ENCODE data around the gene SLC25A13.

The SLC25A13 gene

DNA sequence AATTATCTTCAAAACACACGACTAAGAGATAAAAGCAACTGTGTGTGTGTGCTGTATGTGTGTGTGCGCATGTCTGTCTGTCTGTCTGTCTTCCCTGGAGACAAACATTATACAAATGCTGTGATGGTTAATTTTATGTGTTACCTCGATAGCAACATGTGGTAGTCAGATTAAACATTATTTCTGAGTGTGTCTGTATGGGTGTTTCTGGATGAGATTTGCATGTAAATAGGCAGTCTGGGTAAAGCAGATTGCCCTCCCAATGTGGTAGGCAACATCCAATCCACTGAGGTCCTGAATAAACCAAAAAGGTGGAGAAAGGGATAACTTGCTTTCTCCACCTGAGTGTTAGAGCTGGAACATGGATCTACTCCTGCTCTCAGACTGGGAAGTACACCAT, 67.9 kb downstream of the SLC25A13 start:
- TF ChIP-seq ZNF274 (IDR thresholded peaks at IDR 0.05; ENCODE audit: low read depth, low read length) = no peak
- no peak overlapping the region for H3K4me3 ChIP-seq (ENCODE audit: low read length)

DNA sequence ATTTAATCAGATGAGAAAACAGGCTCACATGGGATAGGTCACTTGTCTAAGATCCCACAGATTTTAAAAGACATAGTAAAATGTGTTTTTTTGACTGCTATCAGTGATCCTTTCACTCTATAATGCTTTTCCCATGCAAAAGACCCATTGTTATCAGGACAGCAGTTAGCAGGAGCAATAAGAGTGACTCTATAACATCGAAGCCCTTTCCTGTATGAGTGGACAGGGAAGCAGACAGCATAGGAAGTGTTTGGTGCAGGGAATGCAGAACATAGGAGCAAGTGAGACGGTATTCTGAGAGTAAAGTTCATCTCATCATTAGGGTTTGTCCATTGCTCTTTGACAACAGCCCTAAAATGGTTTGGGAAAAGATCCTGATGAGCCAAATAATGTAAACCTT, 68.5 kb downstream of the SLC25A13 start:
- TF ChIP-seq ZNF274 (IDR thresholded peaks at IDR 0.05; ENCODE audit: low read depth, low read length) = no peak
- no peak overlapping the region for H3K4me3 ChIP-seq (ENCODE audit: low read length)

DNA sequence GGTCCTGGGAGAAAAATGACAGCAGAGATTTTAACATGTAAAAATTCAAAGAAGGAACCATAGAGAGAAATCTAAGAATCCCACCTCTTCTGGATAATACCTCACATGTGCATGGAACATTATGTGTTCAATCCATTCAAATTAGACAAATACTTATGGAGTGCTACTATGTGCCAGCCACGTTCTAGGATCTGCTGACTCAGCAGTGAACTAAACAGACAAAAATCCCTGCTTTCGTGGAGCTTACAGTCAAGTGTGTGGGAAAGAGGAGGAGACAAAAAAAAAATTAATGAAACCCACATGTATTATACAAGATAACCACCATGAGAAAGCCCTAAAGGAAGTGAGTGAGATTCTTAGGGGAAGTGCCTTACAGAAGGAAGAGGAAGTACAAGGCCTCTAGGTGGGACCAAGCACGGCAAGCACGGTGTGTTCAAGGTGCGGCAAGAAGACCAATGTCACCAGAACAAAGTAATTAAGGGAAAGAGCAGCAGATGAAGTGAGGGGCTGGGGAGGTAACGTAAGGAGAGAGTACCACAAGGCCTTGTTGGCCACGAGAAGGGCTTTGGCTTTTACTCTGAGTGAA, 71.0 kb downstream of the SLC25A13 start:
- TF ChIP-seq ZNF274 (IDR thresholded peaks at IDR 0.05; ENCODE audit: low read depth, low read length) = no peak
- H3K4me3 ChIP-seq (ENCODE audit: low read length) = no peak overlapping the region

DNA sequence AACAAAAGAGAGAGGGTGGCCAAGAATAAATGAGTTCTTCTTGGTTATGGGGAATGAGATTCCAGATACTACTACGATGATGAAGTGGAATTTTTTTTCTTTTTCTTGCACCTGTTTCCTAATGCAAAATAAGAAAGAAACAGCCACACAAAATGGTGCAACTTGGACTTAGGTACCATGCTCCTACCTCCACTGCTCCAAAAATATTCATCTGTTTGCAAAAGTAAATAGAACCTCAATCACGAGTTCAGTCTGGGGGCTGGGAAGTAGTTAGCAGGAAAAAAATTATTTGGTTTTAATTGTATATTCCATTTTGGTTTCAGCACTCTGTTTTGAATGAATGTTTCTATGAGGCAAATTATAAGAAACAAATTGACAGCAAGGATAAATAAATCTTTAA, 73.5 kb downstream of the SLC25A13 start:
- no peak for TF ChIP-seq ZNF274 (IDR thresholded peaks at IDR 0.05; ENCODE audit: low read depth, low read length)
- H3K4me3 ChIP-seq (ENCODE audit: low read length) = no peak overlapping the region

DNA sequence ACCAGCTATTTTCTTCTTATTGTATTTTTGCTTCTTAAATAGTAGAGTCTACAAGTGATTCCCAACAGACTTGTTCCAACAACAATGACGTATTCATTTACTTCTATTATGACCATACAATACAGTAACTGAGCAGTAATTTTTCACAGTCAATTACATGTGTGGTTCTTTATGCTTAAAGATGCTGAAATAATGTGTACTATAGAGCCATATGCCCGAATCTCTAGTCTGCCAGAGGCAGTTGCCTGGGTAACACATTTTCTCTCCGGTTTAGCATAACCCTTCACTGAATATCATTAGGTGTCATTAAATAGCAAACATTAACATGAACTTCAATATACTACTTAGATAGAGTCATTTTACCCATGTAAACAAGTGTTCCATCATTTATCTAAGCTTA, 75.0 kb downstream of the SLC25A13 start:
- H3K4me3 ChIP-seq (ENCODE audit: low read length) = no peak overlapping the region
- TF ChIP-seq ZNF274 (IDR thresholded peaks at IDR 0.05; ENCODE audit: low read depth, low read length) = no peak

DNA sequence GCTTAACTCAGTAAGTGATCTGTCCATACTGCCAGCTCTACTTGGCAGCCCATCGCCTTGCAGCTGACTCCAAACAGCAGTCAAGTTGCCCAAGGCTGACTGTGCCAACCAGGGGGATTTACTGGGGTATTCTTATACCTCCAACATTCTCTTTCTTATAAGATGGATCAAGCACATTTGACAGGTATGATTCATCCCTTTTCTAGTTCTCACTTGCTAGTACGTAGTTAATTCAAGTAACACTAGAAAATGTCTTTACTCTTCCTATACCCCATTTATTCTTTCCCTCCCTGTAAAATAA, 77.0 kb downstream of the SLC25A13 start:
- no peak for TF ChIP-seq ZNF274 (IDR thresholded peaks at IDR 0.05; ENCODE audit: low read depth, low read length)
- no peak overlapping the region for H3K4me3 ChIP-seq (ENCODE audit: low read length)

DNA sequence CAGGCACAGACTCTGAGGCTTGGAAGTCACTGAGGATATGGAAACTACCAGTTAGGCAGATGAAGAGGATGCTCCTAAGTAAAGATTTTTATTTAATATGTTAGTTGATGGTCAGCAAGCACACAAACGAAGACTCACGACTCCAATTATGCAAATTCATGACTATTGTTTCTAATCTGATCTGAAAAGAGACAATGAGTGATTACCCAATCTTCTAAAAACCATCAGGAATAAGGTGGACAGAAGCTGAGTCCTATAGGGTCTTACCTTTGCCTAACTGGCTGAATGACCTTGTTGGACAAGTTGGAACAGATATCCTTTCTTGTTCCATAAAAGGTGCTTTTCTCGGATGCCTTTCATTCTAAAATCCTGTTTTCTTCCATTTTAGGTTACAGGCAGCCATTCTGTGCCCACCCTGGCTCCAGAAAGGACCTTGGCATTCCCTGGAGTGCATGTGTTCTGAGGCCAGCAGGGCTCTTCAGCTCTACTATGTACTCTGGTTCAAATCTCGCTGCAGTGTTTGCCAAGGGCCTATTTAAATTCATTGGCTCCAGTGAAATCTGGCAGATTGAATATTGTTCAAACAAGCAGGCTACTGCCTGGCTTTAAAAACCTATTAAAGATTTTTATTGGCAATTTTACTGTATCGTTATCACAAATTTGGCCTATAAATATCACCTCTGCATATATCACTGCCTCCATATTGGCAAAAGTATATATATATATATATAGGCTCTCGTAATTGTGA, 77.5 kb downstream of the SLC25A13 start:
- H3K4me3 ChIP-seq (ENCODE audit: low read length) = no peak overlapping the region
- TF ChIP-seq ZNF274 (IDR thresholded peaks at IDR 0.05; ENCODE audit: low read depth, low read length) = no peak

DNA sequence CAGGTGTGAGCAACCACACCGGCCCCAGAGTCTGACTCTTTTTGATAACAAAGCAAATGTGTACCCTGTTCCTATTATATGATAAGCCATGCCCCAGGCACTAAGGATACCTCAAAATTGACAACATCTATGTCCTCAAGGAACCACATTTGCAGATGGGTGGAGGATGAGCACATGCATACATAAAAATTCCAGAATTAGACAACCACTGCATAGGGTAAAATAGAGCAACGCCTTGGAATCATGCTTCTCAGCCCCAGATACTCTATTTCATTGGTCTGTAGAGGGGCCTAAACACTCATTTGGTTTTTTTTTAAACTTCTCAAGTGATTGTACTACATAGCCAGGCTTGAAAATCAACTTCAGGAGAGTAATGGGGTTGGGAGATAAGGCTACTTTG, 78.7 kb downstream of the SLC25A13 start:
- no peak for TF ChIP-seq ZNF274 (IDR thresholded peaks at IDR 0.05; ENCODE audit: low read depth, low read length)
- H3K4me3 ChIP-seq (ENCODE audit: low read length) = no peak overlapping the region

DNA sequence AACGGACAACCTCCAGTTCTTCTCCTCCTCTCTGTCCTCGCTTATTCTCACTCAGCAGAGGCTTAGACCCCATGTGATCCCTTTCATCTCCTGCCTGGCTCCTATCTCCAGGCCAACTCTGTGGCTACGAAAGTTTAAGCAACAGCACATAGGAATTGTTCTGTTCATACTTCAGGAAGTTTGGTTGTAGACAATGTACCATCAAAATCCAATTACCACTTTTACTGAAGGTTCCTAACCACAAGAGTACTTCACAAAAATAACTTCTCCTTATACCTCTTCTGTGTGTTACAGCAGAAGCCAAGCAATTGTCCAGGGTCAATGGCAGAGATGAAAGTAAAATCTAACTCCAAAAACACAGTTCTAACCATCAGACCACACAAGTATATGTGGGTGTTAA, 80.0 kb downstream of the SLC25A13 start:
- H3K4me3 ChIP-seq (ENCODE audit: low read length) = no peak overlapping the region
- no peak for TF ChIP-seq ZNF274 (IDR thresholded peaks at IDR 0.05; ENCODE audit: low read depth, low read length)

DNA sequence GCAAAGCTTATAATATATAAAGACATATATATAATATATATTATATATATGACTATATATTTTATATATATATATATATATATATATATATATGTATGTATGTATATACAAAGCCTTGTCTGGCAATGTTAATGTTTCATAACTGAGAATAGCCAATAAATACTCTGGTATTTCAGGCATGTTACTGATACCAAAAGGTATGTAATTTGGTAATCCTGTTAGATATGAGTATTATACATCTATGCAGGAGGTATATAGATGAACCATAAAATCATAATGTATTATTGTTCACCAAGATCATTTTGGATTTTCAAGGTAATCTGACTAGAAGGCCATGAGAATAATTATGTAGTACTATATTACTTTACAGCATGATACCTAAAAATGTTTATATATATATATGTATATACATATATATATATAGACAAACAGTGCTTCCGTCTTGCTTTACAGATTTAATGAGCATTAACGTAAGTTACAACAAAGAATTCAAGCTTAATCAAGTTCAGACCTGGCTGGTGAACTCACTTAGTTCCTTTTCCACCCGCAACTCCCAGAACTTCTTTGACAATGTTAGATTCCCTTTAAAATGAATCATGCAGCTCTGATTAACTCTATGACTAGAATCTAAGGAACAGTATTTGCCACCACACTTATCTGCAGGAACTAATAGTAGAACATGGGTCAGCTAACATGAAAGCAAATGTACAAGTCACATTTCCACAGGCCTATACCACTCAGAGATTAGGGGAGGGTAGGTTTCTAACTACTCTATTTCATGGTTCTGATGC, 82.7 kb downstream of the SLC25A13 start:
- H3K4me3 ChIP-seq (ENCODE audit: low read length) = no peak overlapping the region
- TF ChIP-seq ZNF274 (IDR thresholded peaks at IDR 0.05; ENCODE audit: low read depth, low read length) = no peak

DNA sequence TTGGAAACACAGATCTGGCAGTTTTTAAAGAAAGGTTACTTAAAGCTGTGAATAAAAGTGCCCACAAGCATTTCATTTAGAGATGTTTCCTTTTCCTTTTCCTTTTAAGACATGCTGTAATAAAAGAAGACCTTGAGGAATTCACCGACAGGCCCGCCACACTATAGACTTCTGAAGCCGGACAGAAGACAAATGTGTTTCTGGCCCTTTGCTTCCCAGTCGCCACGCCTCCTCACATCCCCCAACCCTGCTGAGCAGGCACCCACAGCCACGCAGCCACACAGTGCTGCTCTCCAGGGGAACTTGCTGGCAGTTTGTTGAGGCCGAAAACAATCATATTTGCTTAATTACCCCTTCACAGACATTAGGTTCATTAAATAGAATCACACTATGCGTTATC, 83.4 kb downstream of the SLC25A13 start:
- TF ChIP-seq ZNF274 (IDR thresholded peaks at IDR 0.05; ENCODE audit: low read depth, low read length) = no peak
- H3K4me3 ChIP-seq (ENCODE audit: low read length) = no peak overlapping the region

DNA sequence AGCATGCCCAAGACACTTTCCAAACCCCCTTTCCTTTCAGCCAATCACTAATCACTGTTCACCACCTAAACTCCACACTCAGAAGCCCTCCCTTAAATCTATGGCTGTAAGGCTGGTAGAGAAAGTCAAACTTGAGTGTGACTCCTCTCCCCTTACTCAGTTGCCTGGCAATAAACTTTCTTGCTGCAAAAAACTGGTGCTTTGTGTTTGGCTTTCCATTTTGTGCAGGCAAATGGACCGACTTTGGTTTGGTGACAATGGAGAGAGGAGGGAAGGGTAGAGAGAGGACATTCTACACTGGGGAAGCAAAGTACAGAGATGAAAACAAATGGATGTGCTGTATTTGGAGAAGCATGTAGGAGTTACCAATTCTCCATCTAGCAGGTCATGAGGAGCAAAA, 84.9 kb downstream of the SLC25A13 start:
- TF ChIP-seq ZNF274 (IDR thresholded peaks at IDR 0.05; ENCODE audit: low read depth, low read length) = no peak
- no peak overlapping the region for H3K4me3 ChIP-seq (ENCODE audit: low read length)

DNA sequence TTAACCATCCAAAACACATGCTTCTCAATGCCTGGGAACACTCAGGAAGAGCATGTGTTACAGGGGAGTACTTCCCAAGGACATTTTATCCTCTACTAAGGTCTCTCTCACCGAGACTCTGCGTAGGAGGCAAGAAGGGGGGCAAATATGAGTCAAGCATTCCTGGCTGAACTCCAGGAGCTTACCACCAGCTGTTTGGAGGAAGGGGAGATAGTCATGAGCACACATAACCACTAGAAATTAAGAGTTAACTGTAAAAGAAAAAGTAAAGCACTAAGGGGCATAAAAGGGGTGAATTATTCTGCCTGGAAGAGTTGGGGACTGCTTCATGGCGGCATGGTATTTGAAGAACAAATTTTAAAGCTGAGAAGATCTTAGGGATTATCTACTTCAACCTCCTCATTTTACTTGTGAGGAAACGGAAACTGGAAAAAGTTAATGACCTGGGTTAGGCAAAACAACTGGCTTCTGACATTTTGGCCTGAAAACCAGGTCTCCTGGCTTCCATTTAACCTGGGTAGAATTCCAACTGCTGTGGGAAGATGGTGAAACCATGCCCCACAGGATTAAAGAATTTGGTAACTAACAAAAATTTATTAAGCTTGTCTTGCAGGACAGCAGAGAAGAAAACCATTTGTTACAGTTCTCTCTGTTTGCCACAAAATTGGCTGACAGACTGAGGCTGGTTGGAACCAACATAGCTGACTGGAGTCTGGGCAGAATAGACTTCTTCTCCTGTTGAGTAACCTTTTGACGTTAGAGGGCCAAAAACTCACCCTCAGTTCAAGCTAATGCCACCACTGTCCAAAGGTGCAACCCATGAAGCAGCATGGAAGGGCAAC, 85.5 kb downstream of the SLC25A13 start:
- no peak overlapping the region for H3K4me3 ChIP-seq (ENCODE audit: low read length)
- TF ChIP-seq ZNF274 (IDR thresholded peaks at IDR 0.05; ENCODE audit: low read depth, low read length) = no peak

DNA sequence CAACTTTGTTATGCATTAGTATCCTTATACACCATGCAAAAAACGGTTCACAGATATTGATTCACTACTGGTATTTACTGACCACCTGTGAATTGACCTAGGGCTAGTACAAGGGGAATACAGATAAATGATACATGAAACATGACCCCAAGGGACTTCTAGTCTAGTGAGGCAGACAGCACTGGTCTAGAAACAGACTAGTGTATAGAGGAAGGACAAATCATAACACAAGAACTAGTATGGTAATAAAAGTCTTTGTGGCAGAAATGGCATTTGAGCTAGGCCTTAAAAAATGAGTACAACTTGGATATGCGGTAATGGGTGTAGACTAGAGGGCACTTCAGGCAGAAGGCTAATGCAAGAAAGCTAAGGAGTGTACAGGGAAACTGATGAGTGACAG, 86.6 kb downstream of the SLC25A13 start:
- no peak overlapping the region for H3K4me3 ChIP-seq (ENCODE audit: low read length)
- TF ChIP-seq ZNF274 (IDR thresholded peaks at IDR 0.05; ENCODE audit: low read depth, low read length) = no peak

Measured in GM08714 (cell line).